OCI-LY7 (cell line): Measurements from ENCODE around the gene ATP4A. TPM values are rescaled to one million over a fixed set of nuclear protein-coding genes. Genes with fewer than 3 reads are reported as not detected.

Experiments
- BruUV-seq: library from RNA; stranded (reverse); fragments of 400-500 nt; replicated peaks from 2 replicates; lab custom pipeline; 2021; lab: Mats Ljungman, UMichigan
- CTCF ChIA-PET: fragments of 300-600 bp; sonication (Branson Sonifier 250); formaldehyde crosslinking; loops from one replicate; lab custom pipeline; 2022; ENCODE audit warnings: antibody characterized with exemption; ENCODE audit not compliant: unreplicated experiment; lab: Charles Lee
- POLR2A ChIA-PET: fragments of 300-600 bp; sonication (Branson Sonifier 250); formaldehyde crosslinking; loops from one replicate; lab custom pipeline; 2022; ENCODE audit warnings: antibody characterized with exemption; lab: Charles Lee
- DNase-seq: peaks from one replicate; pipeline ENCODE4 v3.0.0-alpha.2; 2015; ENCODE audit warnings: low spot score
- H2AFZ ChIP-seq: fragments of 200-600 bp; sonication (generic), shearing (Covaris generic); 2 replicates; pipeline ENCODE4 v1.6.1; 2014; ENCODE audit warnings: mild to moderate bottlenecking, antibody characterized with exemption, low read length, moderate library complexity
- H3K27ac ChIP-seq: fragments of 200-600 bp; sonication (generic); 2 replicates; pipeline ENCODE4 v1.5.1; 2014; ENCODE audit warnings: mixed run types, low read depth, mild to moderate bottlenecking, moderate library complexity, low read length, inconsistent platforms; ENCODE audit not compliant: poor library complexity, severe bottlenecking
- H3K36me3 ChIP-seq: fragments of 200-600 bp; sonication (generic); 2 replicates; pipeline ENCODE4 v1.6.1; 2014; ENCODE audit warnings: mild to moderate bottlenecking, antibody characterized with exemption, low read length, moderate library complexity, mixed read lengths; ENCODE audit not compliant: insufficient read depth
- H3K4me1 ChIP-seq: fragments of 200-600 bp; sonication (generic); 2 replicates; pipeline ENCODE4 v1.5.1; 2014; ENCODE audit warnings: mild to moderate bottlenecking, low read length; ENCODE audit not compliant: insufficient read depth, poor library complexity, severe bottlenecking
- H3K4me2 ChIP-seq: fragments of 200-600 bp; sonication (generic); 2 replicates; pipeline ENCODE4 v1.6.1; 2014; ENCODE audit warnings: mild to moderate bottlenecking, low read length
- H3K4me3 ChIP-seq: fragments of 200-600 bp; sonication (generic); 2 replicates; pipeline ENCODE4 v1.5.1; 2014; ENCODE audit warnings: mild to moderate bottlenecking, low read depth, low read length; ENCODE audit not compliant: poor library complexity, severe bottlenecking
- H3K79me2 ChIP-seq: fragments of 200-600 bp; sonication (generic); 2 replicates; pipeline ENCODE4 v1.6.1; 2016; ENCODE audit warnings: low read depth, mild to moderate bottlenecking, low read length, moderate library complexity, mixed read lengths; ENCODE audit not compliant: insufficient read depth
- H3K9me2 ChIP-seq: fragments of 200-600 bp; sonication (generic); 2 replicates; pipeline ENCODE4 v1.6.1; 2016; ENCODE audit warnings: mild to moderate bottlenecking, low read length, mixed read lengths; ENCODE audit not compliant: insufficient read depth
- H3K9me3 ChIP-seq: fragments of 200-600 bp; sonication (generic); 2 replicates; pipeline ENCODE4 v1.6.1; 2014; ENCODE audit warnings: mild to moderate bottlenecking, mixed run types, low read length, mixed read lengths
- H4K20me1 ChIP-seq: fragments of 200-600 bp; sonication (generic); 2 replicates; pipeline ENCODE4 v1.6.1; 2014; ENCODE audit warnings: mild to moderate bottlenecking, antibody characterized with exemption, low read length, moderate library complexity, mixed read lengths; ENCODE audit not compliant: insufficient read depth
- EZH2phosphoT487 ChIP-seq: fragments of 200-600 bp; sonication (generic); IDR thresholded peaks from 2 replicates; pipeline ENCODE4 v1.6.1; 2018; ENCODE audit warnings: low read depth, borderline replicate concordance, mild to moderate bottlenecking, mixed run types, antibody characterized with exemption, low read length, moderate library complexity, mixed read lengths
- intact Hi-C: fragments of 100-400 bp; cut with micrococcal nuclease; formaldehyde crosslinking; loops from one replicate; pipeline ENCODE4 v1.10.0; 2022; ENCODE audit not compliant: unreplicated experiment
- total RNA-seq, 2 experiments: library from RNA; depleted of rRNA in 1 of 2; stranded (reverse); fragments of >200 nt in 1 of 2; shearing (Covaris generic) in 1 of 2; gene quantifications; 2 replicates each; pipeline ENCODE4 v1.2.3, GENCODE V29; 2014 to 2022
- TF ChIP-seq, protein P1 (sequence below): fragments of 200-600 bp; sonication (generic); conservative IDR thresholded peaks from 2 replicates; pipeline ENCODE4 v1.5.1; 2014; ENCODE audit warnings: mild to moderate bottlenecking, antibody characterized with exemption, low read length, moderate library complexity, mixed read lengths

Gene ATP4A
- total RNA-seq, 2 experiments from 2014 or later, result 0.36 to 0.92 TPM

DNA sequence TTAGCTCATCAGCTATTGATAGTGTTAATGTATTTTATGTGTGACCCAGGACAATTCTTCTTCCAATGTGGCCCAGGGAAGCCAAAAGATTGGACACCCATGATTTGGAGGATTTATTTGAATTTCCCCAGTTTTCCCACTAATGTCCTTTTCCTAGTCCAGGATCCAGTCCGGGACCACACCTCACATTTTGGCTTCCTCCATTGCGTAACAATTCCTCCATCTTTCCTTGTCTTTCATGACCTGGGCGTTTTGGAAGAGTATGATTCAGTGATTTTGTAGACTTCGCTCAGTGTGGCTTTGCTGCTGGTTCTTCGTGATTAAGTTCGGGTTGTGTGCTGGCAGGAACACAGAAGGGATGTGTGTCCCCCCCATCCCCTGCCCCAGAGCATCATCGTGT lies 3.3 kb upstream of the ATP4A start:
- H3K36me3 ChIP-seq, result no peaks in the 10 kb centered on the region
- H3K4me3 ChIP-seq, result no peak overlapping the region
- CTCF ChIA-PET, result no interaction called here
- no TSS peak for BruUV-seq
- H3K9me2 ChIP-seq, result no peaks in the 10 kb centered on the region
- DNase-seq, result no peak
- no peak overlapping the region for H2AFZ ChIP-seq
- TF ChIP-seq, protein P1, sequence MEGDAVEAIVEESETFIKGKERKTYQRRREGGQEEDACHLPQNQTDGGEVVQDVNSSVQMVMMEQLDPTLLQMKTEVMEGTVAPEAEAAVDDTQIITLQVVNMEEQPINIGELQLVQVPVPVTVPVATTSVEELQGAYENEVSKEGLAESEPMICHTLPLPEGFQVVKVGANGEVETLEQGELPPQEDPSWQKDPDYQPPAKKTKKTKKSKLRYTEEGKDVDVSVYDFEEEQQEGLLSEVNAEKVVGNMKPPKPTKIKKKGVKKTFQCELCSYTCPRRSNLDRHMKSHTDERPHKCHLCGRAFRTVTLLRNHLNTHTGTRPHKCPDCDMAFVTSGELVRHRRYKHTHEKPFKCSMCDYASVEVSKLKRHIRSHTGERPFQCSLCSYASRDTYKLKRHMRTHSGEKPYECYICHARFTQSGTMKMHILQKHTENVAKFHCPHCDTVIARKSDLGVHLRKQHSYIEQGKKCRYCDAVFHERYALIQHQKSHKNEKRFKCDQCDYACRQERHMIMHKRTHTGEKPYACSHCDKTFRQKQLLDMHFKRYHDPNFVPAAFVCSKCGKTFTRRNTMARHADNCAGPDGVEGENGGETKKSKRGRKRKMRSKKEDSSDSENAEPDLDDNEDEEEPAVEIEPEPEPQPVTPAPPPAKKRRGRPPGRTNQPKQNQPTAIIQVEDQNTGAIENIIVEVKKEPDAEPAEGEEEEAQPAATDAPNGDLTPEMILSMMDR, result no peak
- no peak for TF ChIP-seq EZH2phosphoT487
- H4K20me1 ChIP-seq, result no peaks in the 10 kb centered on the region
- H3K4me2 ChIP-seq, result no peak overlapping the region
- H3K4me1 ChIP-seq, result no peaks in the 10 kb centered on the region
- no peak overlapping the region for H3K27ac ChIP-seq
- POLR2A ChIA-PET, result interaction anchor here (0.6 kb wide), 1 partner anchor 435 kb away, joined by 3 read pairs; no protein-coding TSS in a partner anchor
- intact Hi-C loops, result no loop called here
- no peaks in the 10 kb centered on the region for H3K9me3 ChIP-seq
- no peaks in the 10 kb centered on the region for H3K79me2 ChIP-seq

DNA sequence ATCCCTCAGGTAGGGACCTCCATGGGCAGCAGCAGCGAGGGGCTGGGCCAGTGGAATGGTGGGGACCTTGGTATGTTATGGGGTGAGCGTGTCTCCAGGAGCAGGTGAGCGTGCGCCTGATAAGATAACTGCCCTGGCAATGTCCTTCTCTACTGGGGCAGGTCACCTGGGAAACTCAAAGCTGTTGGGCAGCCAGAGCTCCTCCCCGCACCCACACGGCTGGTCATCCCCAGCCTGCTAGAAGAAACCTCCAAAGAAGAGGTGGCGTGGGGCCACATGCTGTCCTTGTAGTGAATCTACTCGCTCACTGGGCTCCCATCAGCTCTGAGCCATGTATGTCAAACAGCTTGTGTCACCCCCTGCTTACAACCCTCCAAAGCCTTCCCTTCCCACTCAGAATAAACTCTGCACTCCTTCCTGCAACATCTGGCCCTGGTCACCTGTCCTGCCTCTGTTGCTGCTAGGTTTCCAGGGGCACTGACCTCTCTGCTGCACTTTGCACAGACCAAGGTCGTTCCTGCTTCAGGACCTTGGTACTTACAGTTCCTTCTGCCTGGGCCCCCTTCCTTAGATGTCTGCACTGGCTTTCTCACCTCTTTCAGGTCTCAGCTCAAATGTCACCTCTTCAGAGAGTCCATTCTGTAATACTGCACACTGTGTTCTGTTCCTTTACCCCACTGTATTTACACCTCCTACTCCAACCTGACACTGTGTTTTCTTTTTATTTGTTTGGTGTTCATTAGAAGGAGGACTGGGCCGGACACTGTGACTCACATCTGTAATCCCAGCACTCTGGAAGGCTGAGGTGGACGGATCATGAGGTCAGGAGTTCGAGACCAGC lies 1.8 kb upstream of the ATP4A start:
- no peaks in the 10 kb centered on the region for H3K9me3 ChIP-seq
- no peak for DNase-seq
- ChIA-PET POLR2A (interaction anchor here (0.7 kb wide), 2 partner anchors 13 to 210 kb away, joined by 4 to 8 read pairs; no protein-coding TSS in a partner anchor), CTCF (interaction anchor here (1.1 kb wide), 1 partner anchor 78 kb away, joined by 3 read pairs; no protein-coding TSS in a partner anchor)
- H3K27ac ChIP-seq, result no peak overlapping the region
- H3K4me2 ChIP-seq, result no peak overlapping the region
- no peaks in the 10 kb centered on the region for H3K79me2 ChIP-seq
- H3K4me3 ChIP-seq, result no peak overlapping the region
- no peaks in the 10 kb centered on the region for H3K4me1 ChIP-seq
- H2AFZ ChIP-seq, result no peak overlapping the region
- BruUV-seq, result no TSS peak
- no peaks in the 10 kb centered on the region for H4K20me1 ChIP-seq
- H3K36me3 ChIP-seq, result no peaks in the 10 kb centered on the region
- no peak for TF ChIP-seq EZH2phosphoT487
- TF ChIP-seq, protein P1, result no peak
- intact Hi-C loops, result no loop called here
- H3K9me2 ChIP-seq, result no peaks in the 10 kb centered on the region

DNA sequence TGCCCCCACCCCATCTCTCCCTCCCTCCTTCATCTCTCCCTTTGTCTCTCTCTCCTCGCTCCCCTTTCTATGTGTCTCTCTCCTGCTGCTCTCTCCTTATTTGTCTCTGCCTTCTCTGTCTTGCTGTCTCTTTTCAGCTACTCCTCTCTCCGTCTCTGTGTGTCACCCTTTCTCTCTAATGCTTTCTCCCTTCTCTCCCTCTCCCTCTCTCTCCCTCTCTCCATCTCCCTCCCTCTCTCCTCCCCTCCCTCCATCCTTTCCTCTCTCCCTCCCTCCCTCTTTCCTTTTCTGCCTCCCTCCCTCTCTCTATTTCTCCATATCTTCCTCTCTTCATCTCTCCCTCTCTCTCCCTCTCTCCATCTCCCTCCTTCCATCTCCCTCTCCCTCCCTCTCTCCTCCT lies 682 bp downstream of the ATP4A start:
- POLR2A ChIA-PET, result no interaction called here
- no TSS peak for BruUV-seq

More for the DNA sequence above, 682 bp downstream of the ATP4A start:
- no peak overlapping the region for H3K4me2 ChIP-seq
- no peaks in the 10 kb centered on the region for H3K79me2 ChIP-seq
- H2AFZ ChIP-seq, result no peak overlapping the region
- DNase-seq, result no peak
- CTCF ChIA-PET, result interaction anchor here (0.6 kb wide), 1 partner anchor 101 kb away, joined by 3 read pairs; no protein-coding TSS in a partner anchor
- no peak overlapping the region for H3K27ac ChIP-seq
- intact Hi-C loops, result no loop called here
- no peak overlapping the region for H3K4me3 ChIP-seq
- no peaks in the 10 kb centered on the region for H3K9me2 ChIP-seq
- H3K36me3 ChIP-seq, result no peaks in the 10 kb centered on the region
- TF ChIP-seq, protein P1, result no peak
- no peak for TF ChIP-seq EZH2phosphoT487
- H4K20me1 ChIP-seq, result no peaks in the 10 kb centered on the region
- no peaks in the 10 kb centered on the region for H3K9me3 ChIP-seq
- H3K4me1 ChIP-seq, result peaks cover 18% of the 10 kb centered on the region
